HG03025 (cell line): Measurements from ENCODE around the gene BCS1L.
A peak's percentile ranks its signal among the peaks of the same experiment; 100 is the strongest.

ENCODE experiments used
- ATAC-seq: cut with Tn5 transposase; IDR thresholded peaks from one replicate; pipeline ENCODE4 v1.9.1; 2021; ENCODE audit warnings: mild to moderate bottlenecking, moderate library complexity; ENCODE audit not compliant: unreplicated experiment, low FRiP score

The BCS1L gene

GRCh38 chr2:218659258-218659987 is at the start of gene BCS1L, which contains the start of gene ZNF142:
TSS of gene BCS1L (plus strand) at chr2:218659683. CDS start at chr2:218660988, 1,305 bp downstream.
TSS of gene ZNF142 (minus strand) at chr2:218659623. CDS start at chr2:218656429, 3,194 bp downstream.
- peak; percentile 85 for ATAC-seq

GRCh38 chr2:218615868-218616315 is 43.6 kb upstream of the BCS1L start:
- no peak for ATAC-seq

- ATAC-seq = no peak
Measured at GRCh38 chr2:218618102-218618860, 41.2 kb upstream of the BCS1L start.

- no peak for ATAC-seq
Measured at GRCh38 chr2:218621007-218621406, 38.5 kb upstream of the BCS1L start.

- ATAC-seq = no peak
Measured at GRCh38 chr2:218622606-218623365, 36.7 kb upstream of the BCS1L start.

GRCh38 chr2:218623366-218623705 is 36.1 kb upstream of the BCS1L start:
- ATAC-seq = no peak

GRCh38 chr2:218626369-218626768 is 33.1 kb upstream of the BCS1L start:
- ATAC-seq = no peak

- no peak for ATAC-seq
Measured at GRCh38 chr2:218627939-218628338, 31.5 kb upstream of the BCS1L start.

GRCh38 chr2:218631837-218632236 is 27.6 kb upstream of the BCS1L start:
- no peak for ATAC-seq

- ATAC-seq = no peak
Measured at GRCh38 chr2:218635719-218636118, 23.8 kb upstream of the BCS1L start.

- ATAC-seq = no peak
Measured at GRCh38 chr2:218638372-218638771, 21.1 kb upstream of the BCS1L start.

GRCh38 chr2:218642121-218642656 is 17.3 kb upstream of the BCS1L start:
- ATAC-seq = no peak

GRCh38 chr2:218642786-218643185 is 16.7 kb upstream of the BCS1L start:
- no peak for ATAC-seq

GRCh38 chr2:218643751-218644310 is 15.7 kb upstream of the BCS1L start:
- ATAC-seq = no peak

GRCh38 chr2:218644721-218645120 is 14.8 kb upstream of the BCS1L start:
- no peak for ATAC-seq

GRCh38 chr2:218645126-218645525 is 14.4 kb upstream of the BCS1L start:
- ATAC-seq = no peak

- no peak for ATAC-seq
Measured at GRCh38 chr2:218648088-218648786, 11.2 kb upstream of the BCS1L start.

- ATAC-seq = no peak
Measured at GRCh38 chr2:218648787-218649100, 10.7 kb upstream of the BCS1L start.

GRCh38 chr2:218655751-218656150 is 3.7 kb upstream of the BCS1L start:
- ATAC-seq = no peak

GRCh38 chr2:218658671-218659257 is 719 bp upstream of the BCS1L start:
- ATAC-seq = peak; percentile 23
